Natural killer cell treated with Interleukin-12 subunit alpha and Interleukin-12 subunit beta and Interleukin-15 and Interleukin-18, amount 100 ng/mL, for 72 hours (primary cell): Measurements from ENCODE around the gene PTCD1. TPM values are rescaled to one million over a fixed set of nuclear protein-coding genes. Genes with fewer than 3 reads are reported as not detected.
"Not testable (repeated sequence)": the region's sequence is repeated elsewhere in the genome, so short reads cannot be mapped to it uniquely, and the experiment has no call there.

ENCODE experiments used
- ATAC-seq, 2 donors: fragments of 150-1000 bp; cut with Tn5 transposase in 1 of 2; sonication (Bioruptor Pico), chemical (Tn5 transposase) in 1 of 2; 2 replicates each; pipeline ENCODE4 v1.10.0; 2021
- DNase-seq: peaks from one replicate; pipeline ENCODE4 v3.0.0; 2022; ENCODE audit warnings: low spot score
- H3K27ac Mint-ChIP-seq, 2 donors: 1 replicate in 1 of 2; 2 replicates in 1 of 2; pipeline ENCODE4 v1.8.0; 2022; ENCODE audit warnings: mixed read lengths in 2 of 2, mild to moderate bottlenecking in 1 of 2, moderate library complexity in 1 of 2
- H3K27me3 Mint-ChIP-seq, 2 donors: 1 replicate in 1 of 2; 2 replicates in 1 of 2; pipeline ENCODE4 v1.8.0; 2022; ENCODE audit warnings: mixed read lengths in 2 of 2
- H3K36me3 Mint-ChIP-seq: one replicate; pipeline ENCODE4 v1.8.0; 2022; ENCODE audit warnings: mixed read lengths
- H3K4me1 Mint-ChIP-seq, 2 donors: 1 replicate in 1 of 2; 2 replicates in 1 of 2; pipeline ENCODE4 v1.8.0; 2022; ENCODE audit warnings: low read depth in 2 of 2, mixed read lengths in 2 of 2, mild to moderate bottlenecking in 1 of 2
- H3K4me3 Mint-ChIP-seq: one replicate; pipeline ENCODE4 v1.8.0; 2022; ENCODE audit warnings: mixed read lengths
- H3K9me3 Mint-ChIP-seq: 2 replicates; pipeline ENCODE4 v1.8.0; 2022; ENCODE audit warnings: mixed read lengths
- total RNA-seq, 2 donors: library from RNA; stranded (reverse); gene quantifications; one replicate each; pipeline ENCODE4 v1.2.3, GENCODE V29; 2022

The PTCD1 gene
- total RNA-seq, 2 donors from 2014 or later = 5.9 to 15.3 TPM

- no peak for ATAC-seq
- no peak for DNase-seq
- Mint-ChIP-seq H3K9me3 (no peaks in the 10 kb centered on the region), H3K27me3 (no peaks in the 10 kb centered on the region), H3K27ac (peak overlapping the region; percentile 50 to 70), H3K4me1 (peaks cover 24 to 31% of the 10 kb centered on the region in 2 donors), H3K4me3 (no peak overlapping the region), H3K36me3 (peaks cover 5% of the 10 kb centered on the region)
Observed at GRCh38 chr7:99384523-99384922, 54.1 kb downstream of the PTCD1 start.

- Mint-ChIP-seq H3K27ac (peak overlapping the region; percentile 70 to 74), H3K36me3 (peaks cover 10% of the 10 kb centered on the region), H3K9me3 (no peaks in the 10 kb centered on the region), H3K4me3 (no peak overlapping the region), H3K4me1 (peaks cover 31 to 38% of the 10 kb centered on the region in 2 donors), H3K27me3 (no peaks in the 10 kb centered on the region)
- no peak for DNase-seq
- ATAC-seq = no peak
Observed at GRCh38 chr7:99383791-99384370, 54.7 kb downstream of the PTCD1 start.

- Mint-ChIP-seq H3K36me3 (peaks cover 10% of the 10 kb centered on the region), H3K9me3 (no peaks in the 10 kb centered on the region), H3K4me1 (peaks cover 33 to 39% of the 10 kb centered on the region in 2 donors), H3K27me3 (no peaks in the 10 kb centered on the region), H3K27ac (peak overlapping the region; percentile 70 to 74), H3K4me3 (no peak overlapping the region)
- no peak for DNase-seq
- ATAC-seq = no peak
Observed at GRCh38 chr7:99383203-99383602, 55.4 kb downstream of the PTCD1 start.

- Mint-ChIP-seq H3K27me3 (no peaks in the 10 kb centered on the region), H3K4me3 (peak overlapping the region; percentile 85), H3K9me3 (no peaks in the 10 kb centered on the region), H3K27ac (peak overlapping the region; percentile 94 to 96), H3K4me1 (peaks cover 41% of the 10 kb centered on the region in 2 donors), H3K36me3 (peaks cover 15% of the 10 kb centered on the region)
- ATAC-seq (no peak), DNase-seq (no peak)
Observed at GRCh38 chr7:99381664-99382075, 56.9 kb downstream of the PTCD1 start.

- DNase-seq (peak; percentile 91), ATAC-seq (peak; percentile 94 to 97)
- Mint-ChIP-seq H3K36me3 (peaks cover 15% of the 10 kb centered on the region), H3K27me3 (no peaks in the 10 kb centered on the region), H3K9me3 (no peaks in the 10 kb centered on the region), H3K4me3 (peak overlapping the region; percentile 85), H3K4me1 (peaks cover 39 to 41% of the 10 kb centered on the region in 2 donors), H3K27ac (peak overlapping the region; percentile 94 to 96)
Observed at GRCh38 chr7:99380823-99381663, 57.6 kb downstream of the PTCD1 start.

GRCh38 chr7:99380032-99380822 is 58.4 kb downstream of the PTCD1 start:
- Mint-ChIP-seq H3K27ac (peak overlapping the region; percentile 94 to 96), H3K4me1 (peaks cover 38 to 41% of the 10 kb centered on the region in 2 donors), H3K4me3 (peak overlapping the region; percentile 85), H3K27me3 (no peaks in the 10 kb centered on the region), H3K9me3 (no peaks in the 10 kb centered on the region), H3K36me3 (peaks cover 15% of the 10 kb centered on the region)
- peak; percentile 36 to 45 for ATAC-seq
- DNase-seq = no peak

- Mint-ChIP-seq H3K27ac (peak overlapping the region; percentile 94 to 96), H3K4me3 (peak overlapping the region; percentile 85), H3K4me1 (peaks cover 38 to 41% of the 10 kb centered on the region in 2 donors), H3K36me3 (peaks cover 15% of the 10 kb centered on the region)
- not testable (repeated sequence) for DNase-seq, H3K9me3 Mint-ChIP-seq, H3K27me3 Mint-ChIP-seq, ATAC-seq
Observed at GRCh38 chr7:99379693-99380031, 58.9 kb downstream of the PTCD1 start.

GRCh38 chr7:99379043-99379577 is 59.5 kb downstream of the PTCD1 start:
- DNase-seq = peak; percentile 79
- ATAC-seq = peak; percentile 25 to 54
- H3K9me3 Mint-ChIP-seq = no peaks in the 10 kb centered on the region
- H3K27ac Mint-ChIP-seq = peak overlapping the region; percentile 94 to 96
- H3K36me3 Mint-ChIP-seq = peaks cover 15% of the 10 kb centered on the region
- H3K4me1 Mint-ChIP-seq = peaks cover 38 to 41% of the 10 kb centered on the region in 2 donors
- H3K27me3 Mint-ChIP-seq = no peaks in the 10 kb centered on the region
- H3K4me3 Mint-ChIP-seq = peak overlapping the region; percentile 85

- H3K4me1 Mint-ChIP-seq = peaks cover 22 to 24% of the 10 kb centered on the region in 2 donors
- H3K4me3 Mint-ChIP-seq = peak overlapping the region; percentile 49
- peaks cover 10% of the 10 kb centered on the region for H3K36me3 Mint-ChIP-seq
- ATAC-seq (peak; percentile 70 to 72), DNase-seq (peak; percentile 79)
- peak overlapping the region; percentile 84 to 96 for H3K27ac Mint-ChIP-seq
- no peaks in the 10 kb centered on the region for H3K27me3 Mint-ChIP-seq
- H3K9me3 Mint-ChIP-seq = no peaks in the 10 kb centered on the region
Observed at GRCh38 chr7:99375070-99375807, 63.4 kb downstream of the PTCD1 start.

GRCh38 chr7:99374111-99375064 is 64.2 kb downstream of the PTCD1 start, which contains the start of gene ARPC1B:
TSS of gene ARPC1B (plus strand) at chr7:99374730. CDS start at chr7:99385715, 10,985 bp downstream.
- H3K4me1 Mint-ChIP-seq = peaks cover 15% of the 10 kb centered on the region in 2 donors
- H3K4me3 Mint-ChIP-seq = peak within 1 kb of the TSS; percentile 80
- DNase-seq (peak; percentile 90), ATAC-seq (peak; percentile 87 to 90)
- H3K27ac Mint-ChIP-seq = peak within 1 kb of the TSS; percentile 84 to 96
- H3K27me3 Mint-ChIP-seq = no peaks in the 10 kb centered on the region
- H3K36me3 Mint-ChIP-seq = peaks cover 10% of the 10 kb centered on the region
- H3K9me3 Mint-ChIP-seq = no peaks in the 10 kb centered on the region

- H3K4me3 Mint-ChIP-seq = peak overlapping the region; percentile 80
- no peaks in the 10 kb centered on the region for H3K27me3 Mint-ChIP-seq
- ATAC-seq = no peak
- peak overlapping the region; percentile 67 to 79 for H3K27ac Mint-ChIP-seq
- peaks cover 8 to 10% of the 10 kb centered on the region in 2 donors for H3K4me1 Mint-ChIP-seq
- no peak for DNase-seq
- H3K36me3 Mint-ChIP-seq = peaks cover 5% of the 10 kb centered on the region
- no peaks in the 10 kb centered on the region for H3K9me3 Mint-ChIP-seq
Observed at GRCh38 chr7:99373091-99374066, 65.2 kb downstream of the PTCD1 start.
